Heart right ventricle (tissue), 16 donors: ENCODE results near the gene GPR65. TPM values are rescaled to one million over a fixed set of nuclear protein-coding genes. Genes with fewer than 3 reads are reported as not detected.
"Not testable (repeated sequence)": the region's sequence is repeated elsewhere in the genome, so short reads cannot be mapped to it uniquely, and the experiment has no call there.

Experiments
- ATAC-seq, 8 donors: fragments of 200-7000 bp; cut with Tn5 transposase; one replicate each; pipeline ENCODE4 v1.9.1; 2020; ENCODE audit warnings: mild to moderate bottlenecking in 8 of 8, moderate library complexity in 8 of 8, moderate number of reproducible peaks in 1 of 8
- DNase-seq, 2 donors: peaks; one replicate each; pipeline ENCODE4 v3.0.0-alpha.2; 2020
- H3K27ac ChIP-seq, 10 donors: fragments of 200-600 bp; sonication (generic) in 2 of 10; one replicate each; pipeline versions ENCODE4 v1.5.0 to v1.8.0; 2020 to 2022; ENCODE audit warnings: mild to moderate bottlenecking in 3 of 10
- H3K27me3 ChIP-seq, 7 donors: fragments of 200-600 bp; one replicate each; pipeline ENCODE4 v1.8.0; 2021 to 2022; ENCODE audit warnings: mild to moderate bottlenecking in 2 of 7
- H3K36me3 ChIP-seq, 9 donors: fragments of 200-600 bp; sonication (generic) in 1 of 9; one replicate each; pipeline versions ENCODE4 v1.5.0 to v1.8.0; 2020 to 2022; ENCODE audit warnings: mild to moderate bottlenecking in 2 of 9
- H3K4me1 ChIP-seq, 9 donors: fragments of 200-600 bp; sonication (generic) in 1 of 9; one replicate each; pipeline versions ENCODE4 v1.5.0 to v1.8.0; 2020 to 2022; ENCODE audit warnings: mild to moderate bottlenecking in 4 of 9
- H3K4me3 ChIP-seq, 10 donors: fragments of 200-600 bp; sonication (generic) in 2 of 10; one replicate each; pipeline versions ENCODE4 v1.5.0 to v1.8.0; 2020 to 2022; ENCODE audit warnings: mild to moderate bottlenecking in 7 of 10, moderate library complexity in 2 of 10
- H3K9me3 ChIP-seq, 11 donors: fragments of 200-600 bp in 10 of 11; sonication (generic) in 2 of 11; one replicate each; pipeline versions ENCODE4 v1.5.0 to v1.8.0; 2013 to 2022; ENCODE audit warnings: mild to moderate bottlenecking in 2 of 11, control low read depth in 1 of 11, moderate library complexity in 1 of 11
- WGBS, 2 donors: extraction: QIAGEN DNeasy Blood & Tissue Kit; methylation state at CpG; one replicate each; pipeline ENCODE4 v1.1.7; 2013; ENCODE audit warnings: inconsistent platforms in 1 of 2; 5-methylcytosine and 5-hydroxymethylcytosine counted together
- intact Hi-C, 10 donors: fragments of 100-400 bp; cut with DNase I; formaldehyde crosslinking; loops; one replicate each; pipeline versions ENCODE4 v1.11.1 to v1.14.2; 2022
- polyA plus RNA-seq, 2 donors: library from polyadenylated mRNA; stranded (reverse); fragments of 200-250 nt; gene quantifications; one replicate each; pipeline ENCODE4 v1.2.3, GENCODE V29; 2013
- total RNA-seq, 10 donors: library from RNA; stranded (reverse); fragmentation: NEBNext Ultra II Directional in 3 of 10; extraction: Animal tissue kit (Norgen Biotek cat#: 25700) in 3 of 10; gene quantifications; one replicate each; pipeline versions ENCODE4 v1.2.1 to v1.2.4, GENCODE V29; 2021 to 2023
- TF ChIP-seq, protein P1 (sequence below), 9 donors: fragments of 200-600 bp; sonication (generic) in 2 of 9; IDR thresholded peaks; one replicate each; pipeline versions ENCODE4 v1.5.0 to v1.8.0; 2021 to 2022; ENCODE audit warnings: antibody characterized with exemption in 9 of 9, mild to moderate bottlenecking in 5 of 9, moderate library complexity in 1 of 9
- donor health status: Arrhythmogenic right ventricular cardiomyopathy.
- donor health status: ischemic (EF 13 %, LVEDD 7.1; RV severe dilation, severe dysfunction).
- donor health status: healthy with polysubstance abuse.
- donor health status: DM: no; HTN: yes; CAD: no.
- donor health status: DM: no; HTN: no; CAD: no.
- donor health status: ischemic (EF 25% LVEDD 6.9; RV normal size, moderate dysfunction).
- donor health status: ischemic (EF 25% LVEDD 5.7; RV mildly dilated, moderate dysfunction).
- donor health status: healthy.
- donor health status: DM: yes; HTN: yes; CAD: no.
- donor health status: Ischemic cardiomyopathy.
- donor health status: ischemic (EF 35%, LVEDD 5.7; RV mildly dilated, moderate dysfunction).
- donor health status: nonischemic (EF 11% LVEDD 7.7; RV severe dilation, severe dysfunction).
- donor health status: DM: yes; HTN: yes; CAD: no.
- donor health status: PGD.
- donor health status: ischemic (EF 29% LVEDD 5.4; RV normal size, mild dysfunction).
- donor health status: nonischemic (EF 23%, LVEDD 6.1; RV moderate dilation, normal function).

GPR65 gene
- total and polyA plus RNA-seq, 12 donors = 0.09 to 3.2 (median 0.29) TPM

DNA sequence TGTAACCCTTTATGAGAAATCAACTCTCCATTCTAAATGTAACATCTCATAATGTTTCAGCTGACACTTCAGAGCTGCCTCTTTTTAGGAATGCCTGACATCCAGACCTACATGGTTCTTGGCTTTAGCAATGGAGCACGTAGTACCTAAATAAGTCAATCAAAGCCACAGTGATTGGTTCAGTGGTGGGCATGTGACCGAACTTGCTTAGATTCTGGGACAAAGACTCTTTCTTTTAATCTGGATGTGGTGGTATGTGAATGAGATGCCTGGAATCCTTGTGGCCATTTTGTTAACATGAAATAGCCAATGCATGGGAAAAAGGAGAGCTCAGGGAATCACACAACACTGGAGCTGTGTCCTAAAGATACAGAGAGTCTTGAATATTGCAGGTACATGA lies 11.8 kb downstream of the GPR65 start:
- Histone ChIP-seq H3K36me3 (peaks cover 0 to 11% (median 0%) of the 10 kb centered on the region in 9 donors), H3K27me3 (no peaks in the 10 kb centered on the region), H3K27ac (peak overlapping the region in 1 of 10 donors; percentile 49), H3K9me3 (no peaks in the 10 kb centered on the region), H3K4me3 (no peak overlapping the region), H3K4me1 (peaks cover 0 to 36% (median 0%) of the 10 kb centered on the region in 9 donors)
- TF ChIP-seq, protein P1, sequence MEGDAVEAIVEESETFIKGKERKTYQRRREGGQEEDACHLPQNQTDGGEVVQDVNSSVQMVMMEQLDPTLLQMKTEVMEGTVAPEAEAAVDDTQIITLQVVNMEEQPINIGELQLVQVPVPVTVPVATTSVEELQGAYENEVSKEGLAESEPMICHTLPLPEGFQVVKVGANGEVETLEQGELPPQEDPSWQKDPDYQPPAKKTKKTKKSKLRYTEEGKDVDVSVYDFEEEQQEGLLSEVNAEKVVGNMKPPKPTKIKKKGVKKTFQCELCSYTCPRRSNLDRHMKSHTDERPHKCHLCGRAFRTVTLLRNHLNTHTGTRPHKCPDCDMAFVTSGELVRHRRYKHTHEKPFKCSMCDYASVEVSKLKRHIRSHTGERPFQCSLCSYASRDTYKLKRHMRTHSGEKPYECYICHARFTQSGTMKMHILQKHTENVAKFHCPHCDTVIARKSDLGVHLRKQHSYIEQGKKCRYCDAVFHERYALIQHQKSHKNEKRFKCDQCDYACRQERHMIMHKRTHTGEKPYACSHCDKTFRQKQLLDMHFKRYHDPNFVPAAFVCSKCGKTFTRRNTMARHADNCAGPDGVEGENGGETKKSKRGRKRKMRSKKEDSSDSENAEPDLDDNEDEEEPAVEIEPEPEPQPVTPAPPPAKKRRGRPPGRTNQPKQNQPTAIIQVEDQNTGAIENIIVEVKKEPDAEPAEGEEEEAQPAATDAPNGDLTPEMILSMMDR (IDR thresholded peaks at IDR 0.05) = no peak
- WGBS, 2 donors = 93 to 99% methylated on average over 2 of the region's 2 CpGs
- ATAC-seq (no peak), DNase-seq (no peak)
- intact Hi-C loops = loop anchor here in 5 of 10 donors (5.0 to 10.0 kb wide), 4 partner anchors 148 to 368 kb away; partner anchors contain the start of gene SPATA7 (in 1 of the 5)

- no peak for DNase-seq
- H3K4me1 ChIP-seq = peaks cover 0 to 36% (median 0%) of the 10 kb centered on the region in 9 donors
- H3K4me3 ChIP-seq = no peak overlapping the region
- TF ChIP-seq, protein P1 (IDR thresholded peaks at IDR 0.05) = no peak
- WGBS, 2 donors = 92 to 93% methylated on average over 2 of the region's 2 CpGs
- H3K36me3 ChIP-seq = peaks cover 0 to 8% (median 0%) of the 10 kb centered on the region in 9 donors
- no peaks in the 10 kb centered on the region for H3K9me3 ChIP-seq
- H3K27me3 ChIP-seq = no peaks in the 10 kb centered on the region
- intact Hi-C loops = loop anchor here in 5 of 10 donors (5.0 to 10.0 kb wide), 4 partner anchors 147 to 367 kb away; partner anchors contain the start of gene SPATA7 (in 1 of the 5)
- H3K27ac ChIP-seq = peak overlapping the region in 1 of 10 donors; percentile 49
- no peak for ATAC-seq
Measured at GRCh38 chr14:88017535-88017934, 12.6 kb downstream of the GPR65 start.

DNA sequence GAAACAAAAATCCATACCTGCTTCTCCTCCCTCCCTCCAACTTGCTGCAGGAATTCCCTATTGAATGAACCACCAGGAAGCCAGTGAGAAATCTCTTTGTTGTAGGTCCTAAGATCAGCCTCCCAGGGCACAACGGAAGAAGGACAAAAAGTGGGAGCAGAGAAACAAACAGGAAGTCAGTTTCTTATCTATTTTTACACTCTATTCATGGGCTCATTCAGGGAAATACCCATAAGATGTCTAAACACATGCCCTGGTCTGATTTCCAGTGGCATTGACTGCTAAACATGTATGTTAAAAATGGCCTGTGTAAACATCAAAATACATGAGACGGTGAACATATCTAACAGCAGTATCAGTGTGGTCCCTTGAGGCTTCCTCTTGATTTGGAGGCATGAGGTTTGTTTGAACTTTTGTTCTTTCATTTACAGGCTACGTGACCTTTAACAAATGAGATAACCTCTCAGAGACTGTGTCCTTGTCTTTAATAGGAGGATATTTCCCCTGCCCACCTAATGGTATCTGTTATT lies 18.8 kb downstream of the GPR65 start:
- H3K4me3 ChIP-seq = no peak overlapping the region
- TF ChIP-seq, protein P1 (IDR thresholded peaks at IDR 0.05) = no peak
- intact Hi-C loops = no loop called here
- peak overlapping the region in 1 of 10 donors; percentile 10 for H3K27ac ChIP-seq
- no peaks in the 10 kb centered on the region for H3K9me3 ChIP-seq
- H3K27me3 ChIP-seq = no peaks in the 10 kb centered on the region
- DNase-seq = no peak
- peaks cover 0 to 39% (median 0%) of the 10 kb centered on the region in 9 donors for H3K4me1 ChIP-seq
- no peaks in the 10 kb centered on the region for H3K36me3 ChIP-seq
- WGBS, 2 donors = 50 to 56% methylated on average over 3 of the region's 3 CpGs
- no peak for ATAC-seq

DNA sequence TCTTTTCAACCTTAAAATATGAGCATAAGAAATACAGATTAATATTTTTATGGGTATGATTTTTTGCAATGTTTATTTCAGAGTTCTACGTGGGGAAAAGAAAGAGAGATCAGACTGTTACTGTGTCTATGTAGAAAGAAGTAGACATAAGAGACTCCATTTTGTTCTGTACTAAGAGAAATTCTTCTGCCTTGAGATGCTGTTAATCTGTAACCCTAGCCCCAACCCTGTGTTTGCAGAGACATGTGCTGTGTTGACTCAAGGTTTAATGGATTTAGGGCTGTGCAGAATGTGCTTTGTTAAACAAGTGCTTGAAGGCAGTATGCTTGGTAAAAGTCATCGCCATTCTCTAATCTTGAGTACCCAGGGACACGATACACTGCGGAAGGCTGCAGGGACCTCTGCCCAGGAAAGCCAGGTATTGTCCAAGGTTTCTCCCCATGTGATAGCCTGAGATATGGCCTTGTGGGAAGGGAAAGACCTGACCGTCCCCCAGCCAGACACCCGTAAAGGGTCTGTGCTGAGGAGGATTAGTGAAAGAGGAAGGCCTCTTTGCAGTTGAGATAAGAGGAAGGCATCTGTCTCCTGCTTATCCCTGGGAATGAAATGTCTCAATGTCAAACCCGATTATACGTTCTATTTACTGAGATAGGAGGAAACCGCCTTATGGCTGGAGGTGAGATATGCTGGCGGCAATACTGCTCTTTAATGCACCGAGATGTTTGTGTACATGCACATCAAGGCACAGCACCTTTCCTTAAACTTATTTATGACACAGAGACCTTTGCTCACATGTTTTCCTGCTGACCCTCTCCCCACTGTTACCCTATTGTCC lies 19.5 kb downstream of the GPR65 start:
- H3K36me3 ChIP-seq, H3K27ac ChIP-seq, H3K9me3 ChIP-seq, ATAC-seq, H3K27me3 ChIP-seq, H3K4me3 ChIP-seq, intact Hi-C loops, DNase-seq: not testable (repeated sequence)
- H3K4me1 ChIP-seq = peaks cover 0 to 40% (median 0%) of the 10 kb centered on the region in 9 donors
- 54 to 59% methylated on average over 11 of the region's 11 CpGs for WGBS, 2 donors
